Stimulated activated CD8-positive, alpha-beta memory T cell treated with anti-CD3 and anti-CD28 coated beads, Interleukin-15, amount 100 ng/mL, for 1 hour (primary cell): ENCODE measurements around the gene GUCY1B1.

Source experiments
- DNase-seq: peaks from one replicate; pipeline ENCODE4 v3.0.0-alpha.2; 2020; ENCODE audit warnings: low read depth

GUCY1B1 gene

DNA sequence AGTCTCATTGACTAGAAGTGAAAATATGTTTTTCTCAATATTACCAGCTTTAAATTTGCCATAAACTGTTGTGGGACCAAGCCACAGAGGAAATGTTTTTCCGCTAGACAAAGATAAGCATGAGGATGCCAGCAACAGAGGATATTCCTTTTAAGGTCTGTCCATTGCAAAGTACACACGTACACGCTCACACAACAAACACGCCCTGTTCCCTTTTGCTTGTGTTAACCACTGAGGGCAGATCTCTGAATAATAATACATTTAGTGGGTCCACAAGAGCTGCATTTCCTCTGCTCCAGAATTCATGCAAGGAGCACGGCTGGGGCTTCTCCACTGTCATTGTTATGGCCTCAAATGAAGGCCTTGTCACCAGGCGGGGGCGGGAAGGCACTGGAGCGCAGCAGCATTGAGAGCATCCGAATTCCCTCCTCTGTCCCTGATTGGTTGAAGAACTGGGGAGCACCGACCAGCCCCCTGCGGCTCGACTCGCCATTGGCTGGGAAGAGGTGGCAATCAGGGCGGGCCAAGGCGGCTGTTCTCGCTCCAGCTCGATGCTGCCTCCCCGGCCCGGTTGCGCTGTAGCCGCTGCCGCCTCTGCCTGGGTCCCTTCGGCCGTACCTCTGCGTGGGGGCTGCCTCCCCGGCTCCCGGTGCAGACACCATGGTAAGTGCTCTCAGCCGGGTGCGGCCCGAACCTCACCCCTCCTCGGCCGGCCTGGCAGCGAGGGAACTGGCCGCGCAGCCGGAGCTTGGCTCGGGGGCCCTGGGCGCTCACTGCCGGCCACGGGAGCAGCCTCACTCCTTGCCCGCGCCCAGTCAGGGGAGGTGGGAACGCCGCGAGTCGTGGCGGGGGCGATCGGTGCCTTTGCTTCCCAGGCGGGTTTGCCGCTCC is at the start of gene GUCY1B1:
Gene GUCY1B1 (plus strand): TSS at position 541 of the 891 bp plus-strand sequence. CDS start 120 bp downstream, at position 661.
- peak; percentile 24 for DNase-seq

DNA sequence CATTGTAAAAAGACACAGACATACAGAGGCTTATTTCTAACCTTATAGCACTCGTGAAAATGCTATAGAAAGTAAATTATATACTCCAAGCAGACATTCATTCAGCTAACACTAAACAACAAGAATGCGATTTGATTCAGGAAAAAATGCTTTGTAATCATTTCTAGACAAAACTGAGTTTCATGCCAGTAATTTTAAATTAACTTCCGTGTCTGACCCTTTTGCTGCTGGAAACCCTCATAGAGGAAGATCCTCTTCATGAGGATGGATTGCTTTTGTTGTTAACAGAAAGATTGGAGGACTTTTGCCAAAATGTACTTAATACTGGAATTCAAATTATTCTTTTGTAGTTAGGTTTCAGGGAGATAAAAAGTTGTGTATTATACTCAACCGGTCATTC is 48.9 kb upstream of the GUCY1B1 start:
- no peak for DNase-seq

DNA sequence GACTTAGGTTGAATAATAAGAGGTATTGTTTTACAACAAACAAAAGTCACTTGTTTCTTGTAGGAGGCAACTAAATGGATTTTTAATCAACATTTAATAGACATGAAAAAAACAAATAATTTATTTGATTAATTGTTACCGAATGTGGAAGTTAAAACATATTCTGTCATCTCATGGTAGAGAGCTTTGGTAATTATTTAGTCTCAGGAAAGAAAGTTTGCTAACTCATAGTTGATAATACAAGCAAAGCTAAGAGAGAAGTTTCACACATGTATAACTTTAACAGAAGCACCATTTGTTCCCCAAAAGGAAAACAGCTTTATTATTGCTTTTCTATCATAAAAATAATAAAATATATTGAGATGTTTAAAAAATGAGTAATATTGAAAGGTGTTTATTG is 47.3 kb upstream of the GUCY1B1 start:
- no peak for DNase-seq

DNA sequence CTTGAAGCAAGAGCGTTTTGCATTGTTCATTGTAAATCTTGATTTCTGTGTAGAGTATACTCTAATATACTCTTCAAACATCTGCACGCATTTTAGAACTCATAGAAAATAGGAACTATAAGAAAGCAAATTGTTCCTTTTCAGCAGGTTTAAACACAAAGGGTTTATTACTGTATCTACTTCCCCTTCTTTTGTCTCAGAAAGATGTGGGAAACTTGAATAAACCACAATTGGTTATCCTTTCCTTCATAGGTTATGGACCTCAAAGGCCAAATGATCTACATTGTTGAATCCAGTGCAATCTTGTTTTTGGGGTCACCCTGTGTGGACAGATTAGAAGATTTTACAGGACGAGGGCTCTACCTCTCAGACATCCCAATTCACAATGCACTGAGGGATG is 46.0 kb upstream of the GUCY1B1 start:
- DNase-seq = no peak

DNA sequence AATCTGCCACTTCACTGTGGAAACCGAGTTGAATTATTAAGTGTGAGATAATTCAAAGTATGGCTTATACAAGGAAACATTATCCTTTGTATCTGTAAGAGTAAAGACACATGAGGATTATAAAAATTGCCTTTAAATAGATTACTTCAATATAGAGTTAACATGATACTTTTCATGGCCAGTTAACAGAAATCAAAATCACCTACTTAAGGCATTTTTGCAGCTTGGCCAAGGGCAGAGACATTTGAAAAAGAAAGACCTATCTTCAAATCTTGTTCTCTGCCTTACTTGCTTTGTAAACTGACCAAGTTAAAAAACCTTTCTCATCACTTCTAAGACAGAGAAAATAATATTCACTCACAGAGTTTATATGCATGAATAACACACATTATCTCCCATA is 44.9 kb upstream of the GUCY1B1 start:
- DNase-seq = no peak

DNA sequence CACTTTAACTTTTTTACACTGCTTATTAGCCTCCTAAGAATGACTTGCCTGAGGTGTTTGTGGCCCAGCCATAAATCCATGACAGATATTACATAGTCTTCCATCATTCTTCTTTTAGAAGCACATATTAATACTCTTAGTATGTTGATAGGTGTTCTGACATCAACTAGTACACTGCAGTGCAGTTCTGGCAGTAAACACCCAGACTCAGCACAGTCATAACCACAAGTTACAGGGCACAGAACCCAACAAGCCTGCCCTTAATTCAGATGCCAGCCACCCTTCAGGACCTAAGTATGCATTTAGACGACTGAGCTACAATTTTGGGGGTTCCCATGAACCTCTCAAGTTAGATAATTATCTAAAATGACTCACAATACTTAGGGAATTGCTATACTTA is 36.5 kb upstream of the GUCY1B1 start:
- DNase-seq = no peak

DNA sequence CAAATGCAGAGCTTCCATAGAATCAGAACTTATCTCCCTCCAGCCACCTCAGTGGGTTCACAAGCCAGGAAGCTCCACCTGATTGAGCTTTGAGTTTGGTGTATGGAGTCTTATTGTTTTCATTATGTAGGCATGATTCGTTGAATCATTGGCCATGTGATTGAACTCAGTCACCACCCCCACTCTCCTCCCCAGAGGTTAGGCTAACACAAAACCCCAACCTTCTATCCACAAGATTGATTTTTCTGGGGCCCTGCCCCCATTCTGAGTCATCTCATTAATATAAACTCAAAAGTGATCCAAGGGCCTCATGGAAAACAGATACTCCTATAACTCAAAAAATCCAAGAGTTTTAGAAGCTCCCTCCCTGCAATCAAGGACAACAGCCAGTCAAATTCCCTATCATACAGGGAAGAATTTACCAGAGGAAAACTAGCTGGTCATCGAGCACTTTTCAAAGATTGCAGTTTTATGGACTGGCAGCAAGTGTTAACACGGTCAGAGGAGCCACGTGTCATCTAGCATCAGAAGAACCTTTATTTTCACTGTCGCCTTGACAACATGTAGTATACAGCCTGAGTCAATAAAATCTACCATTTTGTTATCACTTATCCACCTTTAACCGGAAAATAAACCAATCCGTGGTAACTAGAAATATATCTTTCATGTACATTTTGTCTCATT is 35.9 kb upstream of the GUCY1B1 start:
- no peak for DNase-seq

DNA sequence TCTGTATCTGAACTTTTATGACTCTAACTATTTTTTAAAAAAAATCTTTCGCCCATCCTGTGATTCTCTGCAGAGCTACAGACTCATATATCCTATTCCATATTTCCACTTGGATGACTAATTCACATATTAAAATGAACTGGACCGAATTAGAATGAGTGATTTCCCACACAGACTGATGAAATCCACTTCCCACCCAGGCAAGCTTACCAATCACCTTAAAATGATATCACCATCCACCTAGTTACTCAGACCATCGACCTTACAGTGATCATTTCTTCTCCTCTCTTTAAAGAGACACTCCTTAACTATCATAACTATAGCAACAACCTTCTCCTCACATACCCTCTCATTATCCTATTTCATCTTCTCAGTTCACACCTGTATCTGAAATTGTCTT is 34.1 kb upstream of the GUCY1B1 start:
- no peak for DNase-seq

DNA sequence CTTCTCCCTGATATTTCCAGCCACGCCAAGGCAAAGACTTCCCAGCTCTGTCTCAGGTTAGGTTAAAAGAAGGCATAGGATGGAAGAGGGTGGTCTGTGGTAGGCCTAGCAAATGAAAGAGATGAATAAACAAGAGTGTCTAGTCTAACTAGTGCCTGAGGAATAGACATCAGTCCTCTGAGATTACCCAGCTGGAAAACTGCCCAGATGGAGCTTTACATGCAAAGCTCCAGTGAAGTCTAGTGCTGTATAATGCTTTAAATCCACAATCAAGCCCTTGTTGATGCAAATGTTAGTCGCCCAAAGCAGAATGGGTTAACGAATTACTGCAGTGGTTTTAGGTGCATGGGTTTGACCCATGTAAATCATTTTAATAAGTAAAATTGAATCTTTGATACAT is 24.8 kb upstream of the GUCY1B1 start:
- DNase-seq = no peak

DNA sequence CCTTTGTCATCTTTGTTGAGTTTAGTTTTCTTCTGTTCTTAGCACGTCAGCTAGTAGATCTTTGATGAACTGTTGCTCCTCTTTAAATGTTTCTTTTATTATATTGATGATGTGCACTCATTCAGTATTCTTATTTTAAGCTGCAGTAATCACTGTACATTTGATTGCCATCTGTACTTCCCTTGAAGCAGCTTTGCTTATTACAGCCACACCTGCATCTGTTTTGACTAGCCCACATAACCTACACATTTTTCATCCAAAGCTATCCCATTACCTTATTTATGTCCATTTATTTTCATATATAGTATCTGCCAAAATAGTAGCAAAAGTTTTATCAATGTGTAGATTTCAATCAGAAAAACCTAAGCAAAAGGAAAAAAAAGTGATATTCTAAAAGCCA is 23.9 kb upstream of the GUCY1B1 start:
- DNase-seq = no peak

DNA sequence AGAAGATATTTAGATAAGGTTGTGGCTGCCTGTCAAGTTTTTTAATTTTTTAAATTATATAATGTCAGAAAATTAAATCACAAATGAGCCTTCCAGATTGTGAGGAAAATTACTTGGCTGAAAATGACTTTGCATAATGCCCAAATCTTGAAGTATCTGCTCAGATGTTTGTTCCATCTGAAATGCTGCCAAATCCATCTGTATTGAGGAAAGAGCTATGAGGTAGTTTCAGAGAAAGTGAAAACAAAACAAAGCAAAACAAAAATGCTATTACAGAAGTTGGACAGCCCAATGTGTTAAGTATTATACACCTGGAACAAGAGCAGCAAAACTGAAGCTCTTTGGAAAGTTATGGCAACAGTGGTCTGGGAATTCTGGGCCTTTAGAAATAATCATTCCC is 23.3 kb upstream of the GUCY1B1 start:
- no peak for DNase-seq

DNA sequence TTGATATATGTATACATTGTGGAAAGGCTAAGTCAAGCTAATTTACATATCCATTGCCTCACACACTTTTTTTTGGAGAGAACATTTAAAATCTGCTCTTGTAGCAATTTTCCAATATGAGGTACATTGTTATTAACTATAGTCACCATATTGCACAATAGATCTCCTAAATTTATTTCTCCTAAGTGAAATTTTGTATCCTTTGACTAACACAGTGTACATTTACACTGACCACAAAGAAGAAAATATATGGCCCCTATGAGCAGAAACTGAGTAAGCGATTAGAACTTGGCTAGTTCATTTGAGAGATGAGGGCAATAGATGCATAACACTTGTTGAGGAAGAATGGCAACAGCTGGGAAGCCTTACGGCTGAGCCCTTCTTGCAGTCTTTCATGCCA is 20.3 kb upstream of the GUCY1B1 start:
- DNase-seq = no peak

DNA sequence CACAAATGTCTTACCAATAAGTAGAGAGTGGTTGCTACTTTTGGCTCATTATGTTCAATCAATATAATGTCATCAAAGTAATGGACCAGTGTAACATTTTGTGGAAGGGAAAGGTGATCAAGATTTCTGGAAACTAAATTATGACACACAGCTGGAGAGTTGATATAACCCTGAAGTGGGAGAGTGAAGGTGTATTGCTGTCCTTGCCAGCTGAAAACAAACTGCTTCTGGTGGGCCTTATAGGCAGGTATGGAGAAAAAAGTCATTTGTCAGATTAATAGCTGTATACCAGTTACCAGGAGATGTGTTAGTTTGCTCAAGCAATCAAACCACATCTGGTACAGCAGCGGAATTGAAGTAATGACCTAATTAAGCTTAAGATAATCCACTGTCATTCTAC is 17.3 kb upstream of the GUCY1B1 start:
- no peak for DNase-seq

DNA sequence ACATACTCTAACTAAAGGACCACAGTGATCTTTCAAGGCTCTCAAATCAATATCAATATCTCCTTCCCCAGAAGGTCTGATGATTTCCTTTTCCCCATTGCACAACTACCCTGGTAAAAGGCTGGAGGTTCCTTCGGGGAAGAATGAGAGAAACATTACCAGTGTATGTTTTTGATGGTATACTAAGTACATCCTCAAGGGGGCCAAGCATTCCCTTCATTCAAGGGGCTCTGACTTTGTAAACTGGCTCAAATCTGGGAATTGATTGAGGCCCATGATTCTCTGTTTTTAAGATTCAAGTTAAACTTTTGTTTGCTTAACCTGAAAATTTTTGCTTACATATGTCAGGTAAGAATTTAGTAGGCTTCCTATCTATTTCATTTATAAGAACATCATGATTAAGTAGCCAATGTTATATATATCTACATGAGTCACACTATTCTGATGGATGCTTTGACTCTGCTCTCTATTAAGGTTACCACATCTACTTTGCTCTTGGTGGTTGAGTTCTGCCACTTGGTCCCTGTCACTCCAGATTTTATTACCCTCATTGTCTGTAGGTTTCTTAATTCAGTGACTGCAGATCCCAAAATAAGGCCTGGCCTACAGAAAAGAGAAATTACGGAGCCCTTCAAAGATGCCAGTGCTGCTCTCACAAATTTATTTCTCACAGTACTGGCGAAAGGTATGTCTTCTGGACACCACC is 16.4 kb upstream of the GUCY1B1 start:
- no peak for DNase-seq

DNA sequence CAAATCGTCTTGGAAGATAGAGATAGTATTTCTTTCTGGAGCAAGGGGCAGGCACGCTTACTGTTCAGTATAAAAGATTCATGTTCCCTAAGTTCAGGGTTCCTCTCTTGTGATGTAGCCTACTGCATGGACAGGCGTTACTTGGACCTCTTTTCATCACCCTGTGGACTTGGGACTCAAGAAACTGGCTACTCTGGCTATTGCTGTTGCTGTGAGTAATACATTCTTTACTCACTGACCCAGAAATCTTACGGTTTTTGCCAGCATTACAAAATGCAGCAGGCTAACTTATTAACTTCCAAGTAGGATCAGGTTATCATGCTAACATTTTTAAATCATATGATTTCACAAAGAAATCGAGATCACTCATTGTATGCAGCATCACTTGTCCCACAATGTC is 12.8 kb upstream of the GUCY1B1 start:
- DNase-seq = no peak

DNA sequence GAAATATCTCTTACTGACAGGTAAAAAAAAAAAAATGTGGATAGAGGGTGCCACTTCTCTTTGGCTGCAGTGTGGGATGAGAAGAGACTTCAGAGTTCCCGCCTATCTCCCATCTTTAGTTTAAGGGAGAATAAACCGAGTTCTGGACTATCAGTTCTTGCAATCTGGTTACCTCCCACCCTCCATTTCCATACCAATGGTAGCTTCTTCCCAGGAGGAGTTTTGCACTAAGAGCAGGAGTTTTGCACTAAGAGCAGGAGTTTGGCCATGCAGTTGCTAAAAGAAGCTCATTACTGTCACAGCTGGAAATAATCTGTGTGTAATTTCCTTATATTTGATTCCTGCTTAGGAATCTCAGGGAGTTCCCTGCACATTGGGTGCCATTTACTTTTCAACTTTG is 10.8 kb upstream of the GUCY1B1 start:
- DNase-seq = no peak

DNA sequence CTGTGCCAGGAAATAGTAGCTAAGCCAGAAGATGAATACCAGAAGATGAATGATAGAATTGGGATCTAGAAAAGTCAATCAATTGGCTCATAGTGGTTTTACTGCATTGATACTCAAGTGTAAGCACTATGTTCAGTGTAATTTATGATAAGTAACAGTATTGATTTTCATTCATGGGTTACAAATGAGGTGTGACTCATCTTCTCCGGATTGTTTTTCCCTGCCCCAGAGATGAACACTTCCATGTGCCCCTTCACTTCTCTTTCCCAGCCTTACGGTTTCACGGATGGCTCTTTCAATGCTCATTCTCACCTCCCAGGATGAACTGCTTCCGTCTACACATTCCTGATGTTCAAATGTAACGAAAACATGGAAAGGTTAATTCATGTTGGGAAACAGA is 9.8 kb upstream of the GUCY1B1 start:
- DNase-seq = no peak

DNA sequence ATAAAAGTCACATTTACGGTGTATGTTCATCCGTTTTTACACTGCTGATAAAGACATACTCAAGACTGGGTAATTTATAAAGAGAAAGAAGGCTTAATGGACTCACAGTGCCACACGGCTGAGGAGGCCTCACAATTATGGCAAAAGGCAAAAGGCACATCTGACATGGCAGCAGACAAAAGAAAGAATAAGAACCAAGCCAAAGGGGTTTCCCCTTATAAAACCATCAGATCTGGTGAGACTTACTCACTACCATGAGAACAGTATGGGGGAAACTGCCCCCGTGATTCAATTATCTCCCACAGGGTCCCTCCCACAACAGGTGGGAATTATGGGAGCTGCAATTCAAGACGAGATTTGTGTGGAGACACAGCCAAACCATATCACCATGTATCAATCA is 7.3 kb upstream of the GUCY1B1 start:
- no peak for DNase-seq

DNA sequence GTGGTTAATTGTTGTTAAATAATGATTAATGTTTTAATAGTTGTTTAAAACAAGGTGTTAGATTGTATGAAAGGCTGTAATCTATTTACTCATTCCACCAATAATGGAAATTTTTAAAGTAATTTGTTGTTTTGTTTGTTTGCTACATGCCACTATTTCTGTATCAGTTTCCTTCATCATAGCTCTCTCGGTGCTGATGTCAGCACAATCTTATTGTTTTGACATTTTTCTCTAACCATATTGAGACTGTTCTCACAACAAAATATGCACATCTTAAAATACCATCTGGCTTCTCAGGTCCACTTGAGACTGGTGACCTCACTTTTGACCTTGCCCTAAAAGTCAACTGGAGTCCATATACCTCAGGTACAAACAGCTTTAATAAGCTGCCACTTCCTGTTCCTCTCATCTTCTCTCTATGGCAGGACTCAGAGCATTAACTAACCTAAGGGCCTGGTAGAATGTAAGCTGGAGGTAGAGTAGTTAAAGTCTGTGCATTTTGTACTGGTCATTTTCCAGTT is 1.0 kb upstream of the GUCY1B1 start:
- DNase-seq = no peak

DNA sequence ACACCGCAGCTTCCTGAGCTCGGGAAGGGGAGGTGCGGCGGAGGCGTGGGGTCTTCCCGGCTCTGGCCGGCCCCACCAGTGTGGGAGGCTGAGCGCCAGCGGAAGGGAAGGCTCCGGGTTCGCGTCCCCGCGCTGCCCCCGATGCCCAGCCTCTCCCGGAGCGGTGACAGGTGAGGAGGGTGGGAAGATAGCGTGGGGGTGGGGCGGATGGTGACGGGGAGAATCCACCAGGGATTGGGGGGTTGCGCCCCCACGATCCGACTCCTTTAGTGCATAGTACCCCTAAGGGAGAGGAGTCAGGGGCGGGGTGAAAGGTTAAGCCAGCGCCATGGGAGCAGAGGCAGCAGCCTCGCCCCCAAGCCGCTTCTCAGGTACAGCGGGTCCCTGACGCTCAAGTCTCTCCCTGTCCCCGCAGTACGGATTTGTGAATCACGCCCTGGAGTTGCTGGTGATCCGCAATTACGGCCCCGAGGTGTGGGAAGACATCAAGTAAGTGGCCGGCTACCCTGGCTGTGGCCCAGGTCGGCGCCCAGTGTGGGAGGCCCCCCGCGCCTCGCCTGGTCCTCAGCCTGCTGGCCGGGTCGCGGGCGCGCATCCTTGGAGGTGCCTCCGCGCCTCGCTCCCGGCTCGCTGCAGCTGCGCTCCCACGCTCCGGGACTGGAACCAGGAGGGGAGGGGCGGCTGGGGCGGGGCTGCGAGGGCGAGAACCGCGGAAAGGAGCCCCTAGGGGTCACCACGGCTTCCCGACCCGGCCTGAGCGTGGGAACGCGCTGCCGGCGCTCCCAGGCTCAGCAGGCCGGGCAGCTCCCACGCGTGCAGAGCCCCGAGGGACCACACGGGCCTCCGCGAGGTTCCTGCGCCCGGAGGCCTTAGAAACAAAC is 791 bp downstream of the GUCY1B1 start:
- no peak for DNase-seq

DNA sequence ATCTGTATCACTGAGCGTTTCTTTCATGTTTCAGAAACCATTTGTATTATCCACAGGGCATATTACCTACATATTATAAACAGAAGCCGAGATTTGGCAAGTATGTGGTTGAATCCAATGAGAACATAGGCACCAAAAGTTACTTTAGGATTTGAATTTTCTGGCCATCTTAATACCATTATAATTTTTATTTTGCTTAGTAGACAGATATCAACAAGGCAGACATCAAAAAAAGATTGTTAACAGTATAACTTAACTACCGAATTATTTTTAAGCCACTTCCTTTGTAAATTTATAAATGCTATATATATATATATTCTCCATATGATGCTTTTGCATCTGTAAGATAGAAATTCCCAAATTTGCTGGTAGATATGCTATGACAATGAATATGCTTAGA is 2.2 kb downstream of the GUCY1B1 start:
- DNase-seq = no peak

DNA sequence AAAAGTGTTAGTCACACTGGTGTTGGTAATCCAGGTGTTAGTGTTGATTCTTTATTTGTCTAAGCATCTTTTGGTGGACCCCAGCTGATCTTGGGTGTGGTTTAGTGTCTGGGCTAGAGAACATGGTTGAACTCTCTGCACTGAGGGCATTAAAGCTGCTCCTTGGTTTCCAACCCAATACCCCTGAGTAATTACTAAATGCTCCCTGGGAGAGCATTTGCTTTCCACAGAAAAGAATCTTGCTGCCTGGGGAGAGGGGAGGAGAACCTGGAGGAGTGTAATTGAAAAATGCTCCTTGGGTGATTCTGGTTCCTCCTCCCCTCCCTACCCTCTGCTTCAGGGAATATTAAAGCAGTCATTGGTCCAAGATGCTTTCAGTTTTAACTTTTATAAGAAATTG is 3.1 kb downstream of the GUCY1B1 start:
- DNase-seq = no peak
